GM12878 (cell line): ENCODE measurements around the gene SHANK1. TPM values are rescaled to one million over a fixed set of nuclear protein-coding genes. Genes with fewer than 3 reads are reported as not detected.
A peak's percentile ranks its signal among the peaks of the same experiment; 100 is the strongest.

Source experiments
- ATAC-seq: fragments of 200-7000 bp; cut with Tn5 transposase; 3 replicates; pipeline ENCODE4 v1.9.1; 2020; ENCODE audit warnings: mild to moderate bottlenecking, moderate library complexity
- BruUV-seq: library from RNA; stranded (reverse); fragments of 400-500 nt; replicated peaks from 2 replicates; lab custom pipeline; 2021; lab: Mats Ljungman, UMichigan
- CTCF ChIA-PET: fragments of 300-600 bp; sonication (Branson Sonifier 250); formaldehyde crosslinking; extraction: SDS; loops from one replicate; lab custom pipeline; 2021; ENCODE audit warnings: inconsistent platforms; lab: Yijun Ruan, JAX
- POLR2A ChIA-PET: fragments of 350-600 bp; formaldehyde crosslinking; extraction: SDS; loops from one replicate; lab custom pipeline; 2021; ENCODE audit warnings: inconsistent platforms; lab: Charles Lee
- RAD21 ChIA-PET: fragments of 300-600 bp; sonication (Branson Sonifier 250); formaldehyde crosslinking; loops from one replicate; lab custom pipeline; 2023; ENCODE audit warnings: antibody characterized with exemption; ENCODE audit not compliant: unreplicated experiment; lab: Charles Lee
- SMC1A ChIA-PET: fragments of 300-600 bp; sonication (Branson Sonifier 250); formaldehyde crosslinking; loops from one replicate; lab custom pipeline; 2023; ENCODE audit not compliant: unreplicated experiment, uncharacterized antibody; lab: Charles Lee
- DNase-seq: peaks from one replicate; pipeline ENCODE4 v3.0.0-alpha.2; 2011; ENCODE audit warnings: low read depth, low spot score
- FAIRE-seq: peaks from 3 replicates; lab custom pipeline; 2011; peaks lifted over from hg19 to GRCh38; lab: Jason Lieb, UNC
- H2AFZ ChIP-seq: 2 replicates; pipeline ENCODE4 v1.6.0; 2011; ENCODE audit warnings: low read depth, low read length, control low read depth; ENCODE audit not compliant: control insufficient read depth
- H3K27ac ChIP-seq: 2 replicates; pipeline ENCODE4 v1.5.1; 2011; ENCODE audit warnings: control low read depth; ENCODE audit not compliant: control insufficient read depth, insufficient read depth
- H3K27me3 ChIP-seq, 2 experiments: replicated peaks in 1 of 2; 2 replicates each; pipeline versions ENCODE4 v1.6.0 to v1.6.1; 2011; ENCODE audit warnings: low read length in 1 of 2; ENCODE audit not compliant: control insufficient read depth in 2 of 2, insufficient read depth in 2 of 2
- H3K36me3 ChIP-seq, 2 experiments: 2 replicates each; pipeline ENCODE4 v1.5.1; 2011; ENCODE audit warnings: low read length in 1 of 2; ENCODE audit not compliant: control insufficient read depth in 2 of 2, insufficient read depth in 2 of 2
- H3K4me1 ChIP-seq: 2 replicates; pipeline ENCODE4 v1.6.1; 2011; ENCODE audit warnings: mild to moderate bottlenecking, low read length, moderate library complexity, mixed read lengths; ENCODE audit not compliant: control insufficient read depth, insufficient read depth
- H3K4me2 ChIP-seq: 2 replicates; pipeline ENCODE4 v1.6.0; 2011; ENCODE audit warnings: control low read depth; ENCODE audit not compliant: control insufficient read depth, insufficient read depth
- H3K4me3 ChIP-seq: fragments of 200-600 bp; sonication (generic); 2 replicates; pipeline ENCODE4 v1.5.1; 2016
- H3K79me2 ChIP-seq: 2 replicates; pipeline ENCODE4 v1.6.0; 2011; ENCODE audit warnings: low read length; ENCODE audit not compliant: control insufficient read depth, insufficient read depth
- H3K9ac ChIP-seq: 2 replicates; pipeline ENCODE4 v1.8.0; 2011; ENCODE audit warnings: low read length, control low read depth, mixed read lengths; ENCODE audit not compliant: control insufficient read depth, insufficient read depth
- H3K9me3 ChIP-seq: replicated peaks from 3 replicates; pipeline ENCODE4 v1.5.1; 2011; ENCODE audit warnings: mild to moderate bottlenecking, low read length; ENCODE audit not compliant: control insufficient read depth, insufficient read depth
- H4K20me1 ChIP-seq: 2 replicates; pipeline ENCODE4 v1.6.0; 2011; ENCODE audit not compliant: control insufficient read depth, insufficient read depth
- CBX3 ChIP-seq: fragments of 200-600 bp; sonication (generic); IDR thresholded peaks from 2 replicates; pipeline ENCODE4 v1.6.1; 2016; ENCODE audit warnings: low read depth, borderline replicate concordance
- GATAD2B ChIP-seq: fragments of 450-650 bp; conservative IDR thresholded peaks from 2 replicates; pipeline ENCODE4 v1.6.1; 2017; ENCODE audit warnings: low read depth, mild to moderate bottlenecking, moderate library complexity
- HDAC6 ChIP-seq: fragments of 200-600 bp; sonication (generic); IDR thresholded peaks from one replicate; pipeline ENCODE4 v1.8.0; 2017; ENCODE audit warnings: antibody characterized with exemption; ENCODE audit not compliant: unreplicated experiment
- IKZF1 ChIP-seq: fragments of 450-650 bp; conservative IDR thresholded peaks from 2 replicates; pipeline ENCODE4 v1.6.1; 2017; ENCODE audit warnings: antibody characterized with exemption, mild to moderate bottlenecking
- IKZF2 ChIP-seq, 2 experiments: fragments of 450-650 bp; IDR thresholded peaks; 2 replicates each; pipeline ENCODE4 v1.6.1; 2017; ENCODE audit warnings: mild to moderate bottlenecking in 2 of 2, moderate library complexity in 2 of 2
- MLLT1 ChIP-seq: fragments of 450-650 bp; IDR thresholded peaks from 2 replicates; pipeline ENCODE4 v1.6.1; 2016; ENCODE audit warnings: mild to moderate bottlenecking
- MYC ChIP-seq: IDR thresholded peaks from 2 replicates; pipeline ENCODE4 v1.6.1; 2011; ENCODE audit warnings: mild to moderate bottlenecking, low read length, moderate library complexity, inconsistent platforms; ENCODE audit not compliant: insufficient read depth, insufficient replicate concordance, insufficient read length, severe bottlenecking
- NR2F1 ChIP-seq: fragments of 450-650 bp; conservative IDR thresholded peaks from 2 replicates; pipeline ENCODE4 v1.6.1; 2017; ENCODE audit warnings: mild to moderate bottlenecking
- RELB ChIP-seq: fragments of 450-650 bp; IDR thresholded peaks from 2 replicates; pipeline ENCODE4 v1.6.1; 2017; ENCODE audit warnings: low read depth, mild to moderate bottlenecking, moderate library complexity
- RUNX3 ChIP-seq: IDR thresholded peaks from 2 replicates; pipeline ENCODE4 v1.6.1; 2012; ENCODE audit warnings: low read length, inconsistent platforms
- SMAD5 ChIP-seq: IDR thresholded peaks from 2 replicates; pipeline ENCODE4 v1.6.1; 2016; ENCODE audit warnings: antibody characterized with exemption, low read depth
- SPI1 ChIP-seq: IDR thresholded peaks from 2 replicates; pipeline ENCODE4 v1.6.1; 2011; ENCODE audit warnings: low read depth, mild to moderate bottlenecking, low read length, moderate library complexity, borderline replicate concordance; ENCODE audit not compliant: insufficient read depth
- WGBS: methylation state at CpG from one replicate; pipeline ENCODE4 v1.1.6; 2016; ENCODE audit warnings: low lambda C conversion rate; ENCODE audit not compliant: insufficient replicate concordance, insufficient coverage; ENCODE audit errors: missing lambda C conversion rate; 5-methylcytosine and 5-hydroxymethylcytosine counted together
- in situ Hi-C: fragments of 300-500 bp; cut with MboI; formaldehyde crosslinking; loops from 9 replicates; pipeline ENCODE4 v1.14.3; 2018; ENCODE audit warnings: mixed read lengths
- intact Hi-C: fragments of 100-400 bp; cut with micrococcal nuclease; formaldehyde crosslinking; loops from one replicate; pipeline ENCODE4 v1.14.2; 2022; ENCODE audit not compliant: unreplicated experiment
- polyA plus RNA-seq, 11 experiments: library from polyadenylated mRNA; depleted of rRNA in 4 of 11; unstranded in 6 of 11; stranded (reverse) in 5 of 11; fragments of >200 nt; fragmentation: Nextera tagmentation in 4 of 11; fragmentation: Illumina TruSeq in 1 of 11; extraction: Ambion mirVana in 4 of 11; extraction: Trizol in 1 of 11; gene quantifications; 1 replicate in 1 of 11; 2 replicates in 10 of 11; pipeline versions ENCODE4 v1.2.1 to v1.2.3, GENCODE V29; 2011 to 2016; ENCODE audit warnings: inconsistent platforms in 2 of 11, missing spikeins in 2 of 11, low read depth in 1 of 11
- total RNA-seq, 4 experiments: library from RNA; depleted of rRNA in 3 of 4; stranded (reverse); fragments of >200 nt in 3 of 4; fragmentation: Illumina TruSeq in 1 of 4; extraction: Trizol in 1 of 4; gene quantifications; 2 replicates each; pipeline versions ENCODE4 v1.2.1 to v1.2.3, GENCODE V29; 2013 to 2021

The SHANK1 gene
- total and polyA plus RNA-seq, 10 of the 15 experiments (the other 5 are each of a cell fraction or from before 2014, with no cell fraction given), result not detected

GRCh38 chr19:50647879-50648615 is 71.6 kb downstream of the SHANK1 start:
- ChIA-PET RAD21 (interaction anchor here (1.1 kb wide), 1 partner anchor 16 kb away, joined by 3 read pairs; no protein-coding TSS in a partner anchor), POLR2A (no interaction called here), SMC1A (interaction anchor here (0.8 to 1.0 kb wide), 2 partner anchors 52 to 132 kb away, joined by 3 to 4 read pairs; no protein-coding TSS in a partner anchor), CTCF (interaction anchor here (0.7 to 2.2 kb wide), 4 partner anchors 23 to 111 kb away, joined by 3 to 7 read pairs (median 4); no protein-coding TSS in a partner anchor)
- H3K27ac ChIP-seq, result no peak overlapping the region
- ATAC-seq (peak; percentile 95), FAIRE-seq (peak; percentile 27), DNase-seq (peak; percentile 8)
- H3K9me3 ChIP-seq, result no peaks in the 10 kb centered on the region
- intact Hi-C loops (no loop called here), in situ Hi-C loops (no loop called here)
- TF ChIP-seq HDAC6, result no peak
- TF ChIP-seq SPI1, result peak; percentile 71; the same call in 1 of the 2 replicates
- peak; percentile 64; the same call in 1 of the 2 replicates for TF ChIP-seq MLLT1
- TF ChIP-seq CBX3, result no peak
- TF ChIP-seq GATAD2B, result no peak
- peak in 1 of 2 experiments; percentile 42; a peak in 2 of 4 replicates for TF ChIP-seq IKZF2 (IDR thresholded peaks at IDR 0.05)
- TF ChIP-seq MYC, result no peak
- TF ChIP-seq RUNX3, result peak; percentile 69
- peak; percentile 53; the same call in 1 of the 2 replicates for TF ChIP-seq IKZF1
- TF ChIP-seq RELB, result 0 out of 2 replicates have a peak, but pooled peaks have one; percentile 25
- peak; percentile 40; the same call in 1 of the 2 replicates for TF ChIP-seq NR2F1
- no peak for TF ChIP-seq SMAD5
- no peaks in the 10 kb centered on the region; a peak in 1 of 4 replicates for H3K27me3 ChIP-seq
- H3K4me1 ChIP-seq, result no peaks in the 10 kb centered on the region
- BruUV-seq, result no TSS peak
- no peak overlapping the region for H2AFZ ChIP-seq
- no peak overlapping the region for H3K9ac ChIP-seq
- no peak overlapping the region for H3K4me3 ChIP-seq
- H3K36me3 ChIP-seq, result no peaks in the 10 kb centered on the region
- H3K4me2 ChIP-seq, result no peak overlapping the region
- H3K79me2 ChIP-seq, result no peaks in the 10 kb centered on the region
- 12% methylated on average over 10 of the region's 10 CpGs for WGBS
- H4K20me1 ChIP-seq, result no peaks in the 10 kb centered on the region
